WTC11 (cell line): Measurements from ENCODE around the gene CCDC183. TPM values are rescaled to one million over a fixed set of nuclear protein-coding genes. Genes with fewer than 3 reads are reported as not detected.
"Not testable (repeated sequence)": the region's sequence is repeated elsewhere in the genome, so short reads cannot be mapped to it uniquely, and the experiment has no call there.

ENCODE experiments used
- ATAC-seq: fragments of 200-7000 bp; cut with Tn5 transposase; 2 replicates; pipeline ENCODE4 v1.10.0; 2021; ENCODE audit warnings: mild to moderate bottlenecking, moderate library complexity
- CTCF ChIA-PET: fragments of 300-600 bp; sonication (Branson Sonifier 250); formaldehyde crosslinking; loops from one replicate; lab custom pipeline; 2021; ENCODE audit warnings: antibody characterized with exemption; lab: Charles Lee
- POLR2A ChIA-PET: fragments of 350-600 bp; sonication (Branson Sonifier 250); formaldehyde crosslinking; loops from one replicate; lab custom pipeline; 2021; ENCODE audit warnings: antibody characterized with exemption; lab: Charles Lee
- DNase-seq: peaks from one replicate; pipeline ENCODE4 v3.0.0; 2021; ENCODE audit warnings: low spot score
- H3K27ac Mint-ChIP-seq: 2 replicates; pipeline ENCODE4 v1.8.0; 2021; ENCODE audit warnings: mixed read lengths
- H3K27me3 Mint-ChIP-seq: 2 replicates; pipeline ENCODE4 v1.8.0; 2021; ENCODE audit warnings: low read depth, mild to moderate bottlenecking, moderate library complexity, mixed read lengths
- H3K36me3 Mint-ChIP-seq: 2 replicates; pipeline ENCODE4 v1.8.0; 2021; ENCODE audit warnings: mixed read lengths
- H3K4me1 Mint-ChIP-seq: 2 replicates; pipeline ENCODE4 v1.8.0; 2022; ENCODE audit warnings: mixed read lengths
- H3K4me3 Mint-ChIP-seq: 2 replicates; pipeline ENCODE4 v1.8.0; 2021; ENCODE audit warnings: mild to moderate bottlenecking, moderate library complexity, mixed read lengths
- H3K9me3 Mint-ChIP-seq: 2 replicates; pipeline ENCODE4 v1.8.0; 2021; ENCODE audit warnings: mixed read lengths
- CBFB ChIP-seq: sonication (generic); formaldehyde crosslinking; IDR thresholded peaks from 2 replicates; pipeline ENCODE4 v1.8.1; 2022; ENCODE audit warnings: mild to moderate bottlenecking, low read depth, missing genetic modification reagents
- ESRRA ChIP-seq: sonication (generic); formaldehyde crosslinking; IDR thresholded peaks from 2 replicates; pipeline ENCODE4 v1.8.1; 2022; ENCODE audit warnings: mild to moderate bottlenecking, missing genetic modification reagents, borderline replicate concordance
- FOXJ3 ChIP-seq: sonication (generic); formaldehyde crosslinking; IDR thresholded peaks from 2 replicates; pipeline ENCODE4 v1.9.0; 2021; ENCODE audit warnings: missing genetic modification reagents, mild to moderate bottlenecking, borderline replicate concordance
- GABPB1 ChIP-seq: sonication (generic); formaldehyde crosslinking; IDR thresholded peaks from 2 replicates; pipeline ENCODE4 v1.8.1; 2023; ENCODE audit warnings: mild to moderate bottlenecking, missing genetic modification reagents
- JAZF1 ChIP-seq: fragments of 250-450 bp; sonication (Bioruptor Pico); IDR thresholded peaks from 2 replicates; pipeline ENCODE4 v1.9.0; 2021; ENCODE audit warnings: moderate library complexity, mild to moderate bottlenecking, inconsistent platforms
- KAT7 ChIP-seq: sonication (generic); formaldehyde crosslinking; IDR thresholded peaks from 2 replicates; pipeline ENCODE4 v1.8.1; 2023; ENCODE audit warnings: missing genetic modification reagents, mild to moderate bottlenecking, borderline replicate concordance
- MXD4 ChIP-seq: fragments of 250-450 bp; sonication (Bioruptor Pico); IDR thresholded peaks from 2 replicates; pipeline ENCODE4 v1.8.0; 2021; ENCODE audit warnings: mild to moderate bottlenecking, moderate library complexity, borderline replicate concordance
- NFATC4 ChIP-seq: fragments of 250-450 bp; sonication (Bioruptor Pico); IDR thresholded peaks from 2 replicates; pipeline ENCODE4 v1.9.0; 2021; ENCODE audit warnings: mild to moderate bottlenecking
- SMAD4 ChIP-seq: sonication (generic); formaldehyde crosslinking; IDR thresholded peaks from 2 replicates; pipeline ENCODE4 v1.8.0; 2022; ENCODE audit warnings: mild to moderate bottlenecking, missing genetic modification reagents
- SP1 ChIP-seq: sonication (generic); formaldehyde crosslinking; conservative IDR thresholded peaks from 2 replicates; pipeline ENCODE4 v1.8.1; 2022; ENCODE audit warnings: missing genetic modification reagents
- TP53 ChIP-seq: sonication (generic); formaldehyde crosslinking; IDR thresholded peaks from 2 replicates; pipeline ENCODE4 v1.8.1; 2023; ENCODE audit warnings: mild to moderate bottlenecking, missing genetic modification reagents
- ZNF263 ChIP-seq: sonication (generic); formaldehyde crosslinking; IDR thresholded peaks from 2 replicates; pipeline ENCODE4 v1.8.1; 2022; ENCODE audit warnings: low read depth, mild to moderate bottlenecking, moderate library complexity, missing genetic modification reagents
- ZNF512 ChIP-seq: sonication (generic); formaldehyde crosslinking; IDR thresholded peaks from 2 replicates; pipeline ENCODE4 v1.8.1; 2022; ENCODE audit warnings: missing genetic modification reagents, borderline replicate concordance
- ZNF532 ChIP-seq: fragments of 250-450 bp; sonication (Bioruptor Pico); IDR thresholded peaks from 2 replicates; pipeline ENCODE4 v1.9.0; 2021; ENCODE audit warnings: mild to moderate bottlenecking, borderline replicate concordance
- total RNA-seq: library from RNA; stranded (reverse); gene quantifications from 3 replicates; pipeline ENCODE4 v1.2.3, GENCODE V29; 2021
- TF ChIP-seq, protein P1 (sequence below): sonication (generic); formaldehyde crosslinking; IDR thresholded peaks from 2 replicates; pipeline ENCODE4 v1.8.0; 2022; ENCODE audit warnings: mild to moderate bottlenecking, missing genetic modification reagents
- TF ChIP-seq, protein P2 (sequence below): fragments of 250-450 bp; sonication (Bioruptor Pico); IDR thresholded peaks from 2 replicates; pipeline ENCODE4 v1.9.0; 2021; ENCODE audit warnings: mild to moderate bottlenecking
- TF ChIP-seq, protein P3 (sequence below): fragments of 250-450 bp; sonication (Bioruptor Pico); conservative IDR thresholded peaks from 2 replicates; pipeline ENCODE4 v1.9.0; 2021; ENCODE audit warnings: mild to moderate bottlenecking
- TF ChIP-seq, protein P4 (sequence below): fragments of 200-600 bp; IDR thresholded peaks from 2 replicates; pipeline ENCODE4 v1.8.0; 2022; ENCODE audit warnings: antibody characterized with exemption

CCDC183 gene
- total RNA-seq, 1 experiment from 2014 or later, result 2.1 TPM

DNA sequence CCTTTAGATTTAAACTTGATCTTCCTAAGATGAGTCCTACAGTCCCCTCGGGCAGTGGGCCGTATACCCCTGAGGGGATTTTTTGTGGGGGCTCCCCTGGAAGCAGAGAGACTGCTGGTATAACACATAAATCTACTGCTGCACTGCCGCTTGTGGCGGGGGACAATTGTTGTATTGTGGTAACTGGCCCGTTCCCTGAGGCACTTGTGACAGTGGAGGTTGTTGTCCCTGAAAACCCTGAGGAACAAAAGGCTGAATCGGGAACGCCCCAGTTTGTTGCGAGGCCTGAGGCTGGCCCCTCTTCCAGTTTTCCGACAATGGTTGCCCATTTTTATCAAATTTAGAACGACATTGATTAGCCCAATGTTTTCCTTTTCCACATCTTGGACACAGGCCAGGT lies 9.7 kb upstream of the CCDC183 start:
- H3K27me3 Mint-ChIP-seq, result peaks cover 9% of the 10 kb centered on the region
- no peak overlapping the region for H3K27ac Mint-ChIP-seq
- POLR2A ChIA-PET, result no interaction called here
- no peak for DNase-seq
- peaks cover 9% of the 10 kb centered on the region for H3K4me1 Mint-ChIP-seq
- ATAC-seq, result no peak
- no peak for TF ChIP-seq ZNF263 (CRISPR knock-in tag)
- no peak for TF ChIP-seq ESRRA (CRISPR knock-in tag)
- TF ChIP-seq MXD4 (CRISPR knock-in tag), result no peak
- TF ChIP-seq, protein P1, sequence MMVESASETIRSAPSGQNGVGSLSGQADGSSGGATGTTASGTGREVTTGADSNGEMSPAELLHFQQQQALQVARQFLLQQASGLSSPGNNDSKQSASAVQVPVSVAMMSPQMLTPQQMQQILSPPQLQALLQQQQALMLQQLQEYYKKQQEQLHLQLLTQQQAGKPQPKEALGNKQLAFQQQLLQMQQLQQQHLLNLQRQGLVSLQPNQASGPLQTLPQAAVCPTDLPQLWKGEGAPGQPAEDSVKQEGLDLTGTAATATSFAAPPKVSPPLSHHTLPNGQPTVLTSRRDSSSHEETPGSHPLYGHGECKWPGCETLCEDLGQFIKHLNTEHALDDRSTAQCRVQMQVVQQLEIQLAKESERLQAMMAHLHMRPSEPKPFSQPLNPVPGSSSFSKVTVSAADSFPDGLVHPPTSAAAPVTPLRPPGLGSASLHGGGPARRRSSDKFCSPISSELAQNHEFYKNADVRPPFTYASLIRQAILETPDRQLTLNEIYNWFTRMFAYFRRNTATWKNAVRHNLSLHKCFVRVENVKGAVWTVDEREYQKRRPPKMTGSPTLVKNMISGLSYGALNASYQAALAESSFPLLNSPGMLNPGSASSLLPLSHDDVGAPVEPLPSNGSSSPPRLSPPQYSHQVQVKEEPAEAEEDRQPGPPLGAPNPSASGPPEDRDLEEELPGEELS (CRISPR knock-in tag), result no peak
- TF ChIP-seq CBFB (CRISPR knock-in tag), result no peak
- CTCF ChIA-PET, result interaction anchor here (1.2 to 1.4 kb wide), 2 partner anchors 17 to 243 kb away, joined by 3 to 5 read pairs; no protein-coding TSS in a partner anchor
- no peak overlapping the region for H3K4me3 Mint-ChIP-seq
- H3K36me3 Mint-ChIP-seq, result no peaks in the 10 kb centered on the region
- no peaks in the 10 kb centered on the region for H3K9me3 Mint-ChIP-seq

- H3K27me3 Mint-ChIP-seq, DNase-seq, H3K36me3 Mint-ChIP-seq, H3K4me3 Mint-ChIP-seq, H3K27ac Mint-ChIP-seq, H3K4me1 Mint-ChIP-seq, POLR2A ChIA-PET, ATAC-seq, H3K9me3 Mint-ChIP-seq: not testable (repeated sequence)
- CTCF ChIA-PET, result interaction anchor here (2.0 kb wide), 1 partner anchor 242 kb away, joined by 5 read pairs; no protein-coding TSS in a partner anchor
These were observed 9.2 kb upstream of the CCDC183 start for GRCh38 chr9:136786983-136787382.

DNA sequence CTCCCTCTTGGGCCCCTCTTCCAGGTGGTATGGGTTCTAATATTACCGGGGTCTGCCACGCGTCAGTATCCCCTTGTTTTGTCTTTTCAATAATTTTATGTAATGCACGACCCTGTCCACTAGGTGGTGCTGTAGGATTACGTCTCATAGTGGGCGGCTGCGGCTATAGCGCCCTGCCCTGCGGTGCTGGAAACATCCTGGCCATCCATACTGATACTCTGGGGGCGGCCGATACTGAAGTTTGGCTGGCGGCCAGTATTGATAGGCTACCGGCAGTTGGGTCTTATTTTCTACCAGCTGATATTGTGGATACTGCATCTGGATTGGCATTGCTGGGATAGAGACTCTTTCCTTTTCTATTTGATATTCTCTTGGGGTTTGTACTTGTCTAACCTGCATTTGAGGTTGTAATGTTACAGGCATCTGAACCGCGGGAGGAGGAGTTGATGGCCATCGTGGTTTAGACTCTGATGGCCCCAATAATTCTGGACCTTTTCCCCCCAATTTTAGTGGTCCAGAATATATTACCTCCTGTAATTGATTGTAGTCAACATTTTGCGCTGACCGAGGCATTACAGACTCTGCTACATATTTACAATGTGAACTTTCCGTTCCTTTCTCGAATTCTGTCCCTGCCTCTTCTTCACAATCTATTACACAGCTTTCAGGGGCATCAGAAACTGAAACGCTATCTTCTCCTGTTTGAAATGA lies 8.3 kb upstream of the CCDC183 start:
- POLR2A ChIA-PET, result no interaction called here
- Mint-ChIP-seq H3K27me3 (peaks cover 4% of the 10 kb centered on the region), H3K4me1 (peaks cover 14% of the 10 kb centered on the region), H3K9me3 (no peaks in the 10 kb centered on the region), H3K27ac (peak overlapping the region; percentile 51), H3K36me3 (peaks cover 3% of the 10 kb centered on the region; the same call in 1 of the 2 replicates), H3K4me3 (no peak overlapping the region)
- CTCF ChIA-PET, result interaction anchor here (0.6 to 2.0 kb wide), 4 partner anchors 13 to 304 kb away, joined by 3 to 5 read pairs (median 3); no protein-coding TSS in a partner anchor
- peak; percentile 78 for DNase-seq
- peak; percentile 2; the same call in 1 of the 2 replicates for ATAC-seq
- TF ChIP-seq, protein P2, sequence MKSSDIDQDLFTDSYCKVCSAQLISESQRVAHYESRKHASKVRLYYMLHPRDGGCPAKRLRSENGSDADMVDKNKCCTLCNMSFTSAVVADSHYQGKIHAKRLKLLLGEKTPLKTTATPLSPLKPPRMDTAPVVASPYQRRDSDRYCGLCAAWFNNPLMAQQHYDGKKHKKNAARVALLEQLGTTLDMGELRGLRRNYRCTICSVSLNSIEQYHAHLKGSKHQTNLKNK (CRISPR knock-in tag), result no peak
- TF ChIP-seq SMAD4 (CRISPR knock-in tag) (no peak), GABPB1 (CRISPR knock-in tag) (0 out of 2 replicates have a peak, but pooled peaks have one; percentile 9), FOXJ3 (CRISPR knock-in tag) (no peak), NFATC4 (CRISPR knock-in tag) (no peak), TP53 (CRISPR knock-in tag) (no peak), KAT7 (CRISPR knock-in tag) (no peak), SP1 (no peak), JAZF1 (no peak), ZNF532 (CRISPR knock-in tag) (no peak), ZNF512 (CRISPR knock-in tag) (no peak)
- TF ChIP-seq, protein P3, sequence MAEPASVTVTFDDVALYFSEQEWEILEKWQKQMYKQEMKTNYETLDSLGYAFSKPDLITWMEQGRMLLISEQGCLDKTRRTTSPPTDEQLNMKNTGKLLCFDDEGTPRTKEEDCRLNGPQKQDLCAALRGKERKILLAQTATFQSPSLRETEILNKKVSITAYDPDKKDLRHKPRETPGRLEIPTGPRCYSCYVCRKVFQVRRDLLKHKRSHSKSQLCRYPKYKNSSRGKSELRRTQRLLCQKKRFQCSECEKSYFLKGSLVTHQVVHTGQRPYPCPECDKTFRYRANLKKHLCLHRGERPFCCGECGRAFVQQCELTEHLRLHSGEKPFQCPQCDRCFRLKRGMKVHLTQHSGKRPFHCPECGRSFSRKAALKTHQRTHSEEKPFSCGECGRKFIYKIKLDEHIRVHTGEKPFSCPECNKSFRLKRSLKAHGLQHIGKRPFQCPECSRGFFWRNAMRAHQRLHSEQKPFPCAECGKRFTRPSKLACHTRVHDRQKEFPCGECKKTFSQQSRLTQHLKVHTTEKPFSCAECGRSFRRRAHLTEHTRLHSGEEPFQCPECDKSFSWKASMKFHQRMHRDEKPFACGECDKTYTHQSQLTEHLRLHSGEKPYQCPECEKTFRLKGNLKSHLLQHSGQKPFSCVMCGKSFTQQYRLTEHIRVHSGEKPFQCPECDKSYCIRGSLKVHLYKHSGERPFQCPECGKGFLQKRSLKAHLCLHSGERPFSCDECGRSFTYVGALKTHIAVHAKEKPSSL (CRISPR knock-in tag), result no peak
- TF ChIP-seq, protein P4, sequence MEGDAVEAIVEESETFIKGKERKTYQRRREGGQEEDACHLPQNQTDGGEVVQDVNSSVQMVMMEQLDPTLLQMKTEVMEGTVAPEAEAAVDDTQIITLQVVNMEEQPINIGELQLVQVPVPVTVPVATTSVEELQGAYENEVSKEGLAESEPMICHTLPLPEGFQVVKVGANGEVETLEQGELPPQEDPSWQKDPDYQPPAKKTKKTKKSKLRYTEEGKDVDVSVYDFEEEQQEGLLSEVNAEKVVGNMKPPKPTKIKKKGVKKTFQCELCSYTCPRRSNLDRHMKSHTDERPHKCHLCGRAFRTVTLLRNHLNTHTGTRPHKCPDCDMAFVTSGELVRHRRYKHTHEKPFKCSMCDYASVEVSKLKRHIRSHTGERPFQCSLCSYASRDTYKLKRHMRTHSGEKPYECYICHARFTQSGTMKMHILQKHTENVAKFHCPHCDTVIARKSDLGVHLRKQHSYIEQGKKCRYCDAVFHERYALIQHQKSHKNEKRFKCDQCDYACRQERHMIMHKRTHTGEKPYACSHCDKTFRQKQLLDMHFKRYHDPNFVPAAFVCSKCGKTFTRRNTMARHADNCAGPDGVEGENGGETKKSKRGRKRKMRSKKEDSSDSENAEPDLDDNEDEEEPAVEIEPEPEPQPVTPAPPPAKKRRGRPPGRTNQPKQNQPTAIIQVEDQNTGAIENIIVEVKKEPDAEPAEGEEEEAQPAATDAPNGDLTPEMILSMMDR, result peak; percentile 85
